ENCODE measurements around the gene SPACDR.

DNA sequence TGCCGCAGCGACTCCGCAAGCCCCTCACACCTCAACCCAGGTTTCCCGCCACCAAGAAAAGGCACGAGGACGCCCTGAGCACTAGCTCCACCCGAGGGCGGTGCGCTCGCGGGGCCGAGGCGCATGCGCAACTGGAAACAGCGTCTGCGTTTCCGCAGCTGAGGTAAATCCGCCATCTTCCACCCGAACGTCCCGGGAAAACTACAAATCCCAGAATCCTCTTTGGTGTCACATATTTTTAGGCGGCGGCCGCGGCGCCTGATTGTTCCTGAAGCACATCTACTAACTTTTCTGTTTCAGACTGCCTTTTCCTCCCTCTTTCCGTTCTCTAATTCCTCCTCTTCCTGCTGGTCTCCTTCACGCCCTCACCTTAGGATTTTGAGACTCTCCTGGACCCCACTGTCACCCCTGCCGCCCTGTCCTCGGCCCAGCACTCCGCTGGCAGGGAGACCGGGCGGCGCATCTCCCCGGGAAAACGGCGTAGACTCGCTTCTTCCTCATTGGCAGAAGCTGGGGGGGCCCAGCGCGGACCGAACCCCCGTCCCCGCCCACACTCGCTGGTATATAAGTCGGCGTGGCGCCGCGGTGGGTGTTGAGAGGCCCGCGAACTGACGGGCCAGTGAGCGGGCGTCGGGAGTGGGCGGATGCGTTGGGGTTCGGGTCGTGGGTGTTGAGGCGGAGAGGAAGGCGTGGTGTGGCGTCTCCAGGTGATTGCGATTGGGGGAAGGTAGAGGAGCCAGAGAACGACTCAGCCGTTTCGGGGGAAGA, 35.7 kb downstream of the SPACDR start, which contains the start of gene ZCWPW1:
- TF ChIP-seq BHLHE40 (IDR thresholded peaks at IDR 0.05; ENCODE audit: borderline replicate concordance) (no peak), SUZ12 (IDR thresholded peaks at IDR 0.05) (no peak), FOXM1 (IDR thresholded peaks at IDR 0.05; ENCODE audit: borderline replicate concordance) (peak; percentile 58; the same call in 1 of the 2 replicates), SP1 (IDR thresholded peaks at IDR 0.05) (no peak), TARDBP (IDR thresholded peaks at IDR 0.05) (no peak), NFRKB (IDR thresholded peaks at IDR 0.05) (no peak), L3MBTL2 (conservative IDR thresholded peaks at IDR 0.05) (peak; percentile 100), LEF1 (IDR thresholded peaks at IDR 0.05; ENCODE audit: borderline replicate concordance) (no peak), FOXK2 (IDR thresholded peaks at IDR 0.05) (no peak), FOXA1 (IDR thresholded peaks at IDR 0.05) (no peak), CTBP1 (IDR thresholded peaks at IDR 0.05; ENCODE audit: borderline replicate concordance) (no peak), ELF4 (IDR thresholded peaks at IDR 0.05) (peak; percentile 74), ARNT (IDR thresholded peaks at IDR 0.05) (0 out of 2 replicates have a peak, but pooled peaks have one; percentile 8)

All from HEK293T (cell line).